Sigmoid colon (tissue), 4 donors: ENCODE measurements around the gene ACOXL.

ENCODE experiments used
- EP300 ChIP-seq, 4 donors: sonication (generic); formaldehyde crosslinking; IDR thresholded peaks; one replicate each; pipeline ENCODE4 v1.6.1; 2017; ENCODE audit warnings: antibody characterized with exemption in 4 of 4
- POLR2A ChIP-seq, 2 donors: fragments of 450-650 bp; IDR thresholded peaks; one replicate each; pipeline ENCODE4 v1.6.1; 2016; ENCODE audit warnings: antibody characterized with exemption in 2 of 2, mild to moderate bottlenecking in 2 of 2, moderate library complexity in 2 of 2
- POLR2AphosphoS5 ChIP-seq, 4 donors: sonication (generic); formaldehyde crosslinking; IDR thresholded peaks; one replicate each; pipeline ENCODE4 v1.6.1; 2017; ENCODE audit warnings: antibody characterized with exemption in 4 of 4
- TF ChIP-seq, protein P1 (sequence below), 4 experiments: fragments of 450-650 bp in 3 of 4; fragments of 200-600 bp in 1 of 4; IDR thresholded peaks; one replicate each; pipeline ENCODE4 v1.5.1; 2016 to 2019; ENCODE audit warnings: antibody characterized with exemption in 4 of 4, mild to moderate bottlenecking in 3 of 4, moderate library complexity in 2 of 4

DNA sequence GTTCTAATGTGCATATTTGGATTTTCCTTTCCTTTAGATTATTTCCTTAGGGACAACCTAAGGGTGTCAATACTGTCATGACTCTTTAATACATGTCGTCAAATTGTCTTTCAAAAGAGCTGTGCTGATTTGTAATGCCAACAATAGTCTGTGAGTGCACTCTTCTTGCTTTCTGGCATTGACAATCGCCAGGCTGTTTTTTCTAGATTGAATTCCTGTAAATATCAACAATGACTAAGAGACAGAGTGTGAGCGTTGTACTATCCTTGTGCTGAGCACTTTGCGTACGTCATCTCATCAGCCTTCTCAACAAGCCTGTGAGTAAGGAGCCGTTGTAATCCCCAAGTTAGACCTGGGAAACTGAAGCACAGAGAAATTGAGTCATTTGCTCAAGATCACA, 96.0 kb downstream of the ACOXL start:
- TF ChIP-seq, protein P1, sequence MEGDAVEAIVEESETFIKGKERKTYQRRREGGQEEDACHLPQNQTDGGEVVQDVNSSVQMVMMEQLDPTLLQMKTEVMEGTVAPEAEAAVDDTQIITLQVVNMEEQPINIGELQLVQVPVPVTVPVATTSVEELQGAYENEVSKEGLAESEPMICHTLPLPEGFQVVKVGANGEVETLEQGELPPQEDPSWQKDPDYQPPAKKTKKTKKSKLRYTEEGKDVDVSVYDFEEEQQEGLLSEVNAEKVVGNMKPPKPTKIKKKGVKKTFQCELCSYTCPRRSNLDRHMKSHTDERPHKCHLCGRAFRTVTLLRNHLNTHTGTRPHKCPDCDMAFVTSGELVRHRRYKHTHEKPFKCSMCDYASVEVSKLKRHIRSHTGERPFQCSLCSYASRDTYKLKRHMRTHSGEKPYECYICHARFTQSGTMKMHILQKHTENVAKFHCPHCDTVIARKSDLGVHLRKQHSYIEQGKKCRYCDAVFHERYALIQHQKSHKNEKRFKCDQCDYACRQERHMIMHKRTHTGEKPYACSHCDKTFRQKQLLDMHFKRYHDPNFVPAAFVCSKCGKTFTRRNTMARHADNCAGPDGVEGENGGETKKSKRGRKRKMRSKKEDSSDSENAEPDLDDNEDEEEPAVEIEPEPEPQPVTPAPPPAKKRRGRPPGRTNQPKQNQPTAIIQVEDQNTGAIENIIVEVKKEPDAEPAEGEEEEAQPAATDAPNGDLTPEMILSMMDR (IDR thresholded peaks at IDR 0.05): no peak
- TF ChIP-seq POLR2AphosphoS5 (IDR thresholded peaks at IDR 0.05) (no peak), EP300 (IDR thresholded peaks at IDR 0.05) (no peak), POLR2A (IDR thresholded peaks at IDR 0.05) (no peak)
